Prostate gland (tissue), 2 donors: Measurements from ENCODE around the gene C2orf80.

ENCODE experiments used
- CTCF ChIP-seq, 4 experiments: fragments of 200-600 bp in 2 of 4; fragments of 450-650 bp in 2 of 4; sonication (generic) in 2 of 4; IDR thresholded peaks; 1 replicate in 3 of 4; 2 replicates in 1 of 4; pipeline ENCODE4 v1.5.1; 2016 to 2019; ENCODE audit warnings: antibody characterized with exemption in 4 of 4, mild to moderate bottlenecking in 2 of 4, moderate library complexity in 2 of 4
- POLR2A ChIP-seq: fragments of 450-650 bp; IDR thresholded peaks from one replicate; pipeline ENCODE4 v1.6.1; 2016; ENCODE audit warnings: antibody characterized with exemption, mild to moderate bottlenecking

GRCh38 chr2:208175840-208176153 lies 14.0 kb downstream of the C2orf80 start:
- TF ChIP-seq POLR2A (no peak), CTCF (IDR thresholded peaks at IDR 0.05) (no peak)
